HepG2 (cell line): ENCODE results near the gene ZNF79. TPM values are rescaled to one million over a fixed set of nuclear protein-coding genes. Genes with fewer than 3 reads are reported as not detected.

ENCODE experiments used
- ADNP ChIP-seq: sonication (generic); formaldehyde crosslinking; IDR thresholded peaks from 2 replicates; pipeline ENCODE4 v1.4.0; 2020; ENCODE audit warnings: missing genetic modification reagents
- BCL3 ChIP-seq: sonication (generic); formaldehyde crosslinking; IDR thresholded peaks from 2 replicates; pipeline ENCODE4 v1.5.1; 2020; ENCODE audit warnings: mild to moderate bottlenecking, missing genetic modification reagents, moderate library complexity
- CBFB ChIP-seq: sonication (generic); formaldehyde crosslinking; IDR thresholded peaks from 2 replicates; pipeline ENCODE4 v1.4.0; 2020; ENCODE audit warnings: missing genetic modification reagents
- FOSL2 ChIP-seq: sonication (generic); formaldehyde crosslinking; IDR thresholded peaks from 2 replicates; pipeline ENCODE4 v1.4.0; 2020; ENCODE audit warnings: missing genetic modification reagents
- KDM5B ChIP-seq: sonication (generic); formaldehyde crosslinking; IDR thresholded peaks from 2 replicates; pipeline ENCODE4 v1.4.0; 2020; ENCODE audit warnings: missing genetic modification reagents, mild to moderate bottlenecking, borderline replicate concordance
- SP2 ChIP-seq: sonication (generic); formaldehyde crosslinking; IDR thresholded peaks from 2 replicates; pipeline ENCODE4 v1.5.1; 2020; ENCODE audit warnings: mild to moderate bottlenecking, missing genetic modification reagents
- SP4 ChIP-seq: sonication (generic); formaldehyde crosslinking; IDR thresholded peaks from 2 replicates; pipeline ENCODE4 v1.8.1; 2023; ENCODE audit warnings: mild to moderate bottlenecking, missing genetic modification reagents
- USF2 ChIP-seq, 2 experiments: sonication (generic) in 1 of 2; formaldehyde crosslinking in 1 of 2; IDR thresholded peaks; 2 replicates each; pipeline versions ENCODE4 v1.5.1 to v1.6.1; 2011 to 2020; ENCODE audit warnings: borderline replicate concordance in 1 of 2, low read depth in 1 of 2, low read length in 1 of 2, mild to moderate bottlenecking in 1 of 2, missing genetic modification reagents in 1 of 2, moderate library complexity in 1 of 2
- ZBED4 ChIP-seq: sonication (generic); formaldehyde crosslinking; IDR thresholded peaks from 2 replicates; pipeline ENCODE4 v1.4.0; 2020; ENCODE audit warnings: missing genetic modification reagents, borderline replicate concordance
- ZBTB33 ChIP-seq: sonication (generic); formaldehyde crosslinking; IDR thresholded peaks from 2 replicates; pipeline ENCODE4 v1.4.0; 2020; ENCODE audit warnings: missing genetic modification reagents
- ZBTB7B ChIP-seq: sonication (generic); formaldehyde crosslinking; IDR thresholded peaks from 2 replicates; pipeline ENCODE4 v1.4.0; 2020; ENCODE audit warnings: missing genetic modification reagents
- ZEB1 ChIP-seq: IDR thresholded peaks from 2 replicates; pipeline ENCODE4 v1.6.1; 2012; ENCODE audit warnings: mild to moderate bottlenecking, low read depth, inconsistent platforms; ENCODE audit not compliant: insufficient replicate concordance
- ZFP91 ChIP-seq: sonication (generic); formaldehyde crosslinking; IDR thresholded peaks from 2 replicates; pipeline ENCODE4 v1.9.0; 2022; ENCODE audit warnings: missing genetic modification reagents, mild to moderate bottlenecking, borderline replicate concordance
- ZNF143 ChIP-seq: sonication (generic); formaldehyde crosslinking; IDR thresholded peaks from 2 replicates; pipeline ENCODE4 v1.4.0; 2020; ENCODE audit warnings: missing genetic modification reagents
- ZNF570 ChIP-seq: sonication (generic); formaldehyde crosslinking; IDR thresholded peaks from 2 replicates; pipeline ENCODE4 v1.4.0; 2020; ENCODE audit warnings: mild to moderate bottlenecking, missing genetic modification reagents, borderline replicate concordance
- ZNF580 ChIP-seq: IDR thresholded peaks from 2 replicates; pipeline ENCODE4 v1.6.1; 2016; ENCODE audit warnings: low read depth, borderline replicate concordance
- polyA plus RNA-seq, 8 experiments: library from polyadenylated mRNA; depleted of rRNA in 3 of 8; stranded (reverse) in 7 of 8; unstranded in 1 of 8; fragments of >200 nt; fragmentation: Illumina TruSeq in 4 of 8; extraction: Trizol in 4 of 8; gene quantifications; 2 replicates each; pipeline versions ENCODE4 v1.2.1 to v1.2.3, GENCODE V29; 2011 to 2016; ENCODE audit warnings: low read depth in 4 of 8, missing spikeins in 1 of 8, mixed read lengths in 1 of 8; ENCODE audit not compliant: insufficient read depth in 1 of 8
- total RNA-seq, 5 experiments: library from RNA; depleted of rRNA; stranded (reverse); fragments of >200 nt; fragmentation: Illumina TruSeq; extraction: Trizol; gene quantifications; 2 replicates each; pipeline ENCODE4 v1.2.3, GENCODE V29; 2016; ENCODE audit warnings: low read depth in 1 of 5

ZNF79 gene
- total and polyA plus RNA-seq, 2 of the 13 experiments (the other 11 are each of a cell fraction or from before 2014, with no cell fraction given), result 3.7 to 8.1 TPM

GRCh38 chr9:127396808-127397645, 27.2 kb upstream of the ZNF79 start, which contains the start of gene SLC2A8 (continued):
- peak; percentile 89 for TF ChIP-seq SP2 (CRISPR knock-in tag)
- TF ChIP-seq ZNF143, result peak; percentile 14; the same call in 1 of the 2 replicates
- TF ChIP-seq ZNF570 (CRISPR knock-in tag), result no peak
- no peak for TF ChIP-seq CBFB (CRISPR knock-in tag)
- no peak for TF ChIP-seq ZFP91 (CRISPR knock-in tag)
- TF ChIP-seq ZEB1, result no peak
- TF ChIP-seq ZBED4 (CRISPR knock-in tag), result peak; percentile 59; the same call in 1 of the 2 replicates
- no peak for TF ChIP-seq ZNF580 (CRISPR knock-in tag)
- TF ChIP-seq USF2 (IDR thresholded peaks at IDR 0.05; ENCODE audit: low read depth, low read length), result no peak
- TF ChIP-seq USF2 (CRISPR knock-in tag; IDR thresholded peaks at IDR 0.05; ENCODE audit: borderline replicate concordance), result peak; percentile 36; the same call in 1 of the 2 replicates
- no peak for TF ChIP-seq ZBTB7B (CRISPR knock-in tag)
- no peak for TF ChIP-seq ADNP
- TF ChIP-seq FOSL2 (CRISPR knock-in tag), result peak; percentile 18; the same call in 1 of the 2 replicates
- TF ChIP-seq KDM5B (CRISPR knock-in tag), result peak; percentile 43; the same call in 1 of the 2 replicates
- peak; percentile 98 for TF ChIP-seq SP4 (CRISPR knock-in tag)
- TF ChIP-seq BCL3 (CRISPR knock-in tag), result no peak
- TF ChIP-seq ZBTB33 (CRISPR knock-in tag), result no peak
